ENCODE results near the gene TMEM123.
A peak's percentile ranks its signal among the peaks of the same experiment; 100 is the strongest.
"Not testable (repeated sequence)": the region's sequence is repeated elsewhere in the genome, so short reads cannot be mapped to it uniquely, and the experiment has no call there.

TMEM123 gene

GRCh38 chr11:102391549-102392237 is 60.9 kb downstream of the TMEM123 start:
- no peak for DNase-seq (ENCODE audit: low spot score)

DNA sequence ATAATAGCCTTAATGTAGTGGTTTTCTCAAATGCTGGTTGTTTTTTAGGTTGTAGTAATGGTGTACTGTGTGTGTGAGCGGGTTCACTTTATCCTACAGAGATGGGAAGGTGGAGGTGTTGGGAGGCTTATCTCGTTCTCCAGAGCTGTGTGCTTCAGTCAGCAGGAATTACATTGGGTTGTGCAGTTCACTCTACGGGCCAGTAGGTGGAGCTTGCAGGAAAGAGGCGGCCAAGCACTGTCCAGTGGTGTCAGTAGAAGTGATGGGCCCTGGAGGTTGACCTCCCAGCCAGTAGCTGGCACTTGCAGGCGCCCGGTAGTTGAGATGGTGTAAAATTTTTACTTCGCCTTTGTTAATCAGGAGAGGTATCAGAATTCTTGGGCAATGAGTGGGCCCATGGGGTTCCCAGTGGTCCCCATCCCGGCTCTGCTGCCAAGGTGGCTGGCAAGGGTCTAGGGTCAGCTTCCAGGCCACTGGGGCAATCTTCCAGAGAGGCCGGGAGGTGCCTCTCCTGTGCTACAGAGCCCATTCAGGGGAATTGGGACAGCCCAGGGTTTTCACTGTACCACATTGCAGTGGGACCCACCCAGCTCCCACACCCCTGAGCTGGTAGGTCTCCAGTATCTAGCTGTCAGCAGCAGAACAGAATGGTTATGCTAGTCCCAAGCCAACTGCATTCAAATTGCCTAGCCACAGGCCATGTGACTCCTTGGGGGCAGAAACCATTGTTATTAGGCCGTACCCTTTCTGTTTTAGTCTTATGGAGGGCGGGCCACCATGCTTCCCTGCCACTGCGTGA is 61.7 kb downstream of the TMEM123 start:
- peak; percentile 75 for DNase-seq (ENCODE audit: low spot score)

GRCh38 chr11:102389253-102389652 is 63.3 kb downstream of the TMEM123 start:
- no peak for DNase-seq (ENCODE audit: low spot score)

DNA sequence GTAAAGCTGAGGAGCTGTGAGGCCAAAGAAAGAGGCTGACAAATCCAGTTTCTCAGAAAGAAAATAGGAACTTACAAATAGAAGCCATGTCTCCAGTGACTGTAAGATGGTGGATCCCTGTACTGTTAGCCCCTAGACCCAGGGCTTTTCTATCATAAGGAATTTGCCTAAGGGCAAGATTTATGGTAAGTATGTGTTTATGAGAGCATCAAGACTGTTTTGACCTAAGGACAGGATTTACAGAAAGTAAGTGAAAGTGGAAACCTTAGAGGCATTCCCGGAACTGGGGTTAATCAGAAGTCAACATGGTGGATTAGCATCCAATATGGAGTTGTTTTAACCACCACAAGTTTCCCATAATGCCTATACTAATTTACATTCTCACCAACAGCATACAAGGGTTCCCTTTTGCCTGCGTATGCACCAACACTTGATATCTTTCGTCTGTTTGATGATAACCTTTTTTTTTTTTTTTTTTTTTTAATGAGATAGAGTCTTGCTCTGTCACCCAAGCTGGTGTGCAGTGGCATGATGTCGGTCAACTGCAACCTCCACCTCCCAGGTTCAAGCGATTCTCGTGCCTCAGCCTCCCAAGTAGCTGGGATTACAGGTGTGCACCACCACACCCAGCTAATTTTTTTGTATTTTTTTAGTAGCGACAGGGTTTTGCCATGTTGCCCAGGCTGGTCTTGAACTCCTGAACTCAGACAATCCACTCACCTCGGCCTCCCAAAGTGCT is 65.4 kb downstream of the TMEM123 start:
- DNase-seq (ENCODE audit: low spot score) = no peak

GRCh38 chr11:102386136-102386734 is 66.3 kb downstream of the TMEM123 start:
- no peak for DNase-seq (ENCODE audit: low spot score)

- no peak for DNase-seq (ENCODE audit: low spot score)
Observed at GRCh38 chr11:102385085-102386007, 67.2 kb downstream of the TMEM123 start.

DNA sequence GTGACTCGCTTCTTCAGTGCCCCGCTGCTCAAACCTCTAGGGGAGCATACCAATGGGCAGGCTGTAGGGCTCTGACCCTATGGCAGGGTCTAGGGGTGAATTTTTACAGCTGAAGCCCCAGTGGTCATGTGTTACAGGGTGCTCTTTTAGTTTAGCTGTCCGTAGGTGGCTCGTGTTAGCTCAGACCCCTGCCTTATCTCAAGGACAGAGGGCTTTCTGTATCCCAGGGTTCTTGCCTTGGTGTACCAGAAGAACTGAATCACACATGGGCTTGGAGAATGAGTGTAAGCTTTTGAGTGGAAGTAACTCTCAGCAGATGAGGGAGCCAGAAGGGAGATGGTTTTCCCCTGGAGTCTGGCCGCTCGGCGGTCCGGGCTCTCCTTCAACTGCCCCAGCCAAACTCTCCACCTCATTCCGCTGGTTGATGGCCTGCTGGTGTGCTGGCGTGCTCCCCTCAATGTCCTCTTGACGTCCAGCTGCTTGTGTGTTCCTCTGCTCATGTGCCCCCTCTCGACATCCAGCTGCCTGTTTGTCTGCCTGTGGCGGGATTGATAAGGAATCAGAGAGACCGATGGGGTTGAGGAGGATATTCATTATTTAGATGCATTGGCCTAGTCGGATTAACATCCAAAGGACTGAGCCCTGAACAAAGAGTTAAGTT is 68.0 kb downstream of the TMEM123 start:
- DNase-seq (ENCODE audit: low spot score) = no peak

DNA sequence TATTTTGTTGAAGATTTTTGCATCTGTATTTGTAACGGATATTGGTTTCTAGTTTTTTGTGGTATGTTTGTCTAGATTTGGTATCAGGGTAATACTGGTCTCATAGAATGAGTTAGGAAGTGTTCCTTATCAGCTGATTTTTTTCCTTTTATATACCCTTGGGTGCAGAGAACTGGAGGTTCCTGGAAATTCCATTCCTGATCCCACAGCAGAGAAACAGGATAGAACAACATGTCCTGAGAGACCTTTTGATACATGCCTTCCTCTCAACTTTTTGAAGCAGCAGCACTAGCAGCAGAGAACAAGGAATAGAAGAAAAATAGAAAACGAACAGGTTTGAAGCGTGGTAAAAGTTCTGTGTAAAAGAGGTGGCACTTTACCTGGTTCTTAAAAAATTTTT is 68.7 kb downstream of the TMEM123 start:
- no peak for DNase-seq (ENCODE audit: low spot score)

DNA sequence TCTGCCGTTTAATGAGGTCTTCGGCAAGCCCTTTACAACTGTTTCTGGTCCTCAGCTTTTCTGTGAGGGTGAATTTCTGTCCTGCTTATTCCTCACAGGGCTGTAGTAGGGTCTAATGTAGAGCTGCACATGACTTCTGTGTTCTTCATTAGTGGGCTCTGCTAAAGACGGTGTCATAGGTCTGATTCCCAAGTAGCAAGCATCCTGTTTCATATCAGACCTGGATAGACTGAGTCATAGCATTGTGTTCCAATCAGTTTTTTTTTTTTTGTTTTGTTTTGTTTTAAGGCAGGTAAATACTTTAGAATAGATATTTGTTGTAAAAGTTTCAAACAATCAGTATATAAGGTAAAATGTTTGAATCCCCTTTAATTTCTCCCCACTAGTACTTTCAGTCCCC is 70.2 kb downstream of the TMEM123 start:
- DNase-seq (ENCODE audit: low spot score) = no peak

- DNase-seq (ENCODE audit: low spot score) = no peak
Observed at GRCh38 chr11:102378818-102379217, 73.7 kb downstream of the TMEM123 start.

DNA sequence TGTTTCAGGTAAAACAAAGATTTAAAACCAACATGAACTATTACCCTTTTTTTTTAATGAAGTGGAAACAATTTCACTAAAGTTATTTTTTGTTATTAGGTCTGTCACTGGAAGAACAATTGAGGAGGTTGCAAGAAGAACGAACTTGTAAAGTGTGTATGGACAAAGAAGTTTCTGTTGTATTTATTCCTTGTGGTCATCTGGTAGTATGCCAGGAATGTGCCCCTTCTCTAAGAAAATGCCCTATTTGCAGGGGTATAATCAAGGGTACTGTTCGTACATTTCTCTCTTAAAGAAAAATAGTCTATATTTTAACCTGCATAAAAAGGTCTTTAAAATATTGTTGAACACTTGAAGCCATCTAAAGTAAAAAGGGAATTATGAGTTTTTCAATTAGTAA is 74.7 kb downstream of the TMEM123 start:
- DNase-seq (ENCODE audit: low spot score) = no peak

DNA sequence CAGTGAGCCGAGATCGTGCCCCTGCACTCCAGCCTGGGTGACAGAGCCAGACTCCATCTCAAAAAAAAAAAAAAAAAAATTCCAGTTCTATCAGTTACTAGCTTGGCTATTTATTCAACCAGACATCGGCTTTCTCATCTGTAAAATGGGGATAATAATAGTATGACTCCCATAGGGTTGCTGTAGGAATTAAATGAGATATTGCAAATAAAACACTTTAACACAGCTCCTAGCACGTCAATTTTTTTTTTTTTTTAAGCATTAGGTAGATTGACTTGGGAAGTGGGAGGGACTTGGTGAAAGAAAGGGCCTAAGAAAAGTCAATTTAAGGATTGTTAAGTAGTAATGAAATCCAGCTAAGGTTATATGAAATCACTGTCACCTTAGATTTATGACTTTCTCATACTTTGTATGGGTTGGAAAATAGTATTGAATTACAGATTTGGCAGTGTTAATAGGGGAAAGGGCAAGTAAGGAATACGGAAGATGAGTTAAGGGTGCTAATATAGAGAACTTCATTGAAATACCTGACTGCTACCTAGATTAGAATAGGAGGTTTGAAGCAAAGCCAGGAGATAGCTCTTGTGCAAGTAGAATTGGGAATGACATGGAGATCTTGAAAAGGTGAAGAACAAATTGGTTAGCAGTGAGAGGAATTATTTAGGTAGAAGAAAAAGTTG is 76.7 kb downstream of the TMEM123 start:
- no peak for DNase-seq (ENCODE audit: low spot score)

- DNase-seq (ENCODE audit: low spot score) = not testable (repeated sequence)
Observed at GRCh38 chr11:102374633-102375424, 77.7 kb downstream of the TMEM123 start.

DNA sequence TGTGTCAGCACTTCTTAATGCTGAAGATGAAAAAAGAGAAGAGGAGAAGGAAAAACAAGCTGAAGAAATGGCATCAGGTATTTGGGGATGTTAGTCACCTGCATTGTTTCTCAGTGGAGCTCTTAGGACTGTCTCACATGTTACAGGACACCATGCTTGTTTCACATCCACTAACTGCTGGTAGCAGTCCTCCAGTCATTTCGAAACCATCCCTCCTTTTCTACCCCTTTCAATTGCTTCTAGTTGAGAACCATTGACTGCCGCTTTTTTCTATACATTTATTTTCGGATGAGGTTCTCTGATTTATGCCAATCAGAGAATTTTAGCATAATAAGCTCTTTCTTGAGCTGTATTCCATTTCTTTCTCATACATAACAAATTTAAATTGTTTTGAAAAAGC is 84.1 kb downstream of the TMEM123 start:
- no peak for DNase-seq (ENCODE audit: low spot score)

DNA sequence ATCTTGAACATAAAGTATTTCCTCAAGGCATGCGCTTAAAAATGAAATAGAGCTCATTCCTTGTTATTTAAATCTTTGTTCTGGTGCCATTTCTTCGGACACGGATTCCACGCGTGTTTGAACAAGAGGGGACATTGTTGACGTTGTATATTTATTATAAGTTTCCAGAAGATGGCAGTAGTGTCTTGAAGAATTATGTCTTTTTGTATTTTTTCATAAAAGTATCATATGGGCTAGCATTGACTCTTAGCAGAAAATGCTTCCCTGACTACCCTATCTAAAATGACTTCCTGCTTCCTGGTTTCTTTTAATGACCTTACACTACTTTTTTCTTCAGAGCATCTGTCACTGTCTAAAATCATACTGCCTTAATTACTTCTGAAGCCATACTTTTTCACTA is 85.2 kb downstream of the TMEM123 start:
- DNase-seq (ENCODE audit: low spot score) = peak; percentile 11

- DNase-seq (ENCODE audit: low spot score) = no peak
Observed at GRCh38 chr11:102364991-102365390, 87.6 kb downstream of the TMEM123 start.

DNA sequence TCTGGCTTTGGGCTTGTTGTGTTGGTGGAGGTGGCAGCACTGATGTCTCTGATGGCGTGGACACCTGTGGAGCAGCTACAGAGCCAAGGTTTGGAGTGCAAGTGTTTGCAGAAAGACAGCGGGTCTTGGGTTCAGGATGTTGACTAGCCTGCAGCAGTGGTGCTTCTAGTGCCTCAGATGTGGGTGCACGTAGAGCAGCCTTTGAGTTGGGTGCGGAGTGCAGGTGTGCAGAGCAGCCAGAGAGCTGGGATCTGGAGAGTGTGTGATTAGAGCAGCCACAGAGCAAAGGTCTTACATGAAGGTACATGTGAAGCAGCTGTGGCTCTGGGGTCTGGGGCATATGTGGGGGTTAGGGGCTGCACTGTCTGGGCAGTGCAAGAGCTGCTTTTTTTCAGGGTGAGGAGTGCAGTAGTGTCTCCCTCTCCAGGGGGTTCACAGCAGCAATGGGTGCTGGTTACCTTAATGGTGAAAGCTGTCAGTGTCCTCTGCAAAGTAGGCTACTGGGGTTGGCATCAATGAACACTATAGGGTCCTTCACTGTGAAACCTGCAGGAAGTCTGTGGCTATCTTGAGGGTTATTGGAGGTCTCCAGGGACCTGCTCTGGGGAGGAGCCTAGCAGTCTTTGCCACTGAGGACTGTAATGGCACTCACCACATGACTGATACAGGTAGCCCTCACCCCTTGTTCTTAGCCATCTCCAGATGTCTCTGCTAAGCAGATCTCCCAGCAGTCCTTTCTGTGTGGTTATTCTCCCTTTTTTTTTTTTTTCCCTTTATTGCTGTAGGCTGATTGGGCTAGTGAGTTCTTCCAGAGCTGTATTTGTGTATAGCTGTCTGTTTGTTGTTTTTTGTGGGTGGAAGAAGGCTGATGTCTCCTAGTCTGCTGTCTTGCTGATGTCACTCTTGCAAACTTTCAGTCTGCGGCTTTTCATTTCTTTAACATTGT is 91.2 kb downstream of the TMEM123 start:
- no peak for DNase-seq (ENCODE audit: low spot score)

DNA sequence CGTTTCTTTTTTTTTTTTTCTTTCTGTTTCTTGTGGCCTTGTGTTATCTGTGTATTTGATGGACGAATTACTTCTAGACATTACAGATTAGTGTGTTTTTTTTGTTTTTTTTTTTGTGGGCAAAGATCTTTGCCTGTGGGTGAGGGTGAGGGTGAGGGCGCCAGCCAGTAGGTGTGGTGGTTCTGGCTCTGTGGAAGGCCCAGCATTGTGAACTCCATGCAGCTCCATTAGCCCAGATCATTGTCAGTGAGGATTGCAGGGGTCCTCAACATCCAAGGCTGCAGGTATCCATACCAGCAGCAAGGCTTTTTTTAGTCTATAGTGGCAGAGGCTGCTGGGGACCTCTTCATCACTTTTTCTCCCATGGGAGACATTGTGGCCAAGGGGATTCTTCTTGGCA is 91.9 kb downstream of the TMEM123 start:
- DNase-seq (ENCODE audit: low spot score) = no peak
